Bronchus fibroblast of lung (primary cell): Measurements from ENCODE around the gene PTH2. TPM values are rescaled to one million over a fixed set of nuclear protein-coding genes. Genes with fewer than 3 reads are reported as not detected.

ENCODE experiments used
- total RNA-seq: library from RNA; depleted of rRNA; stranded (reverse); fragments of >200 nt; gene quantifications from 2 replicates; pipeline ENCODE4 v1.2.3, GENCODE V29; 2015

PTH2 gene, protein sequence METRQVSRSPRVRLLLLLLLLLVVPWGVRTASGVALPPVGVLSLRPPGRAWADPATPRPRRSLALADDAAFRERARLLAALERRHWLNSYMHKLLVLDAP
- not detected in 2 replicates for total RNA-seq

DNA sequence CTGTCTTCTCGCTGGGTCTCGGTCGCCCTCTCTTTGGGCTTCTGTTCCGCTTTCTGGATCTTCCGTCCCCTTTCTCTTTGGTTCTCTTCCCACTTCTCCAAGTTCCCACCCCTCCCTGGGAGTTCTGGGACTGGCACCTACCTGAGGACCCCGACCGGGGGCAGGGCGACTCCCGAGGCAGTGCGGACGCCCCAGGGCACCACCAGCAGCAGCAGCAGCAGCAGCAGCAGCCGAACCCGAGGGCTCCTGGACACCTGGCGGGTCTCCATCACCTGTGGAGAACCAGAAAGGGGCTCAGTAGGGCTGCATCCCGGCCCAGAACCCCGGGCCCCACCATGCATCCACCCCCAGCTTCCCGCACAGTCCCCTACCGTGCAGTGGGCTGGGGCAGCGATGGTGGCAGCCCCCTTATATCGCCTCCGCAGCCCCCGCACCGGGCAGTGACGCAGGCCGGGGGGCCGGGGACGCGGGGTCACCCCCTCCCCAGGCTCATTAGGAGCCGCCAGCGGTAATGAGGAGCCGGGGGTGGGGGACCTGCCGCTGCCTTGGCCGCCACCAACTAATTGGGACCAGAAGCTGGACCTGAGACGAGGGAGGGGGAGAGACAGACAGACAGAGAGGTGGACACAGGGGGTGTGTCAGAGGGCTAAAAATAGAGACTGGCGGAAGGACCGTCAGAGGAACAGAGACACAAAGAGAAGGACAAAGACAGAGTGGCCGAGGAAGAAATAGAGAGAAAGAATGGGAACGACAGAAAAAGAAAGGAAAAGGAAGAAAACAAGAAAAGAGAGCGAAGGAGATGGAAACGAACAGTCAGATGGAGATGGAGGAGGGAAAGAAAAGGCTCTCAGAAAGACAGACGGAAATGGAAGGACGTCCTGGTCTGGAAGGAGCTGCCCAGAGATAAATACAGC lies at the start of gene PTH2:
TSS of gene PTH2 (minus strand) at position 371 of the 914 bp plus-strand sequence. CDS start at position 269, 102 bp downstream.

GRCh38 chr19:49453013-49453756 lies 29.9 kb upstream of the PTH2 start, which contains the start of gene ALDH16A1:
Gene ALDH16A1 (plus strand): TSS chr19:49453225. CDS start chr19:49453332, 107 bp downstream.

DNA sequence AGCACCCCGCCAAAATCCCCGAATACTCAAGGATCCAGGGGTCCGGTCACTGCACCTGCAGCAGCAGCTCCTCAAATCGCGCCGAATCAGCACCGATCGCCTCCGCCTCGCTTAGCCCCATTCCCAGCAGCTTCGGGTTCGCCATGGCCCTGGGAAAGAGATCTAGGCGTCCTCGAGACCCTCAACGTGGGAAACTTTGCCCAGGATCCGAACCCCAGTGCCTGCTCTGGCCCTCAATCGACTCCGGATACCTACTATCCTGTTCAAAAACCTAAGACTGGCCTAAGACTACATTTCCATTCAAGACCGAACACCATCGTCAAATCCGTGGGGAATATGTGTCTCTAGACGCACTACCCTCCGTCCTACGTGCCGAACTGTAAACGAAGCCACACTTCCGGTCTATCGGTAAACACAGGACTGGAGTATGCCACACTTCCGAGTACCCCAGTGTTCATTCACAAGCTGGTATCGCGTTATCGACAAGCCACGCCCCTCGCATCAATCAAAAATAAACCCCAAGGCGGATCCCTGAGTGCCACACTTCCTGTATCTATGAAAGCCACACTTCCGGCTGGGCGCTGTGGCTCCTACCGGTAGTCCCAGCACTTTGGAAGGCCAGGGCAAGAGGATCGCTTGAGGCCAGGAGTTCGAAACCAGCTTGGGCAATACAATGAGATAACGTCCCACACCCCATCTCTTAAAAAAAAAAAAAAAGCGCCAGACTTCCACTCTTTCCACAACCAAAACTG lies 28.4 kb upstream of the PTH2 start, which contains the start of gene PIH1D1:
TSS of gene PIH1D1 (minus strand) at position 385 of the 752 bp plus-strand sequence. CDS start at position 145, 240 bp downstream.

DNA sequence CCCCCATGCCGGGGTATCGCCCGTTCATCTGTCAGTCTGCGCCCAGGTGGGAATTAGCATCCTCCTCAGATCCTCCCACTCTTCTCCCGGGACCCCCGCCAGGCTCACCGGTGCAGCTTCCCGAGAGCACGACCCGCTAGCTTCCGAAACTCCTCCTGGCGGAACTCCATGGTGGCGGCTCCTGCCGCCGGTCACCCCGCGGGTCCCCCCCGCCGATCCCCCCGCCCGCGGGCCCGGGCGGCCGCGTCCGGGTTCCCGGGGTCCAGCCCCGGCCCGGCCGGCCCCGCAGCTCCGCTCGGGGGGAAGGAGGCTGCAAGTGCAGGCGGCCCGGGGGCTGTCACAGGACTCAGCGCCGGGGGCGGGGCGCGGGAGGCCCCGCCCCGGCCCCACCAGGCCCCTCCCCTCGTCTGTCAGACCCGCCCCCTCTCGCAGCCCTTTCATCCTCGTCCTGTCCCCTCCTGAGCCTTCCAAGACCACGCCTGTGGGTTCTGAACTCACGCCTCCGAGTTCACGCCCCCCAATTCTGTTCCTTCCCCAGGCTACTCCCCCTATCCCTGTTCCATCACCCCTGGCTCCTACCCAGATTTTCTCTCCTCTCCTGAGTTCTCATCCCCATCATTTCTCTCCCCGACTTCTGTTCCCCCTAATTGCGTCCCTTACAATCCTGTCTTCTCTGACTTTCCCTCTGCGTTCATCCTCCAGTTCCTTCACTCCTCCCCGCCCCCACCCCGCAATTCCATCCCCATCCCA lies 18.1 kb upstream of the PTH2 start, which contains the start of gene SLC17A7:
TSS of gene SLC17A7 (minus strand) at position 318 of the 750 bp plus-strand sequence. CDS start at position 170, 148 bp downstream.

GRCh38 chr19:49425178-49425577 lies 1.9 kb upstream of the PTH2 start, which contains the start of gene GFY:
Gene GFY (plus strand): TSS chr19:49425388. CDS start chr19:49426431, 1,043 bp downstream.

GRCh38 chr19:49387936-49388372 lies 35.3 kb downstream of the PTH2 start, which contains the start of gene KASH5:
Gene KASH5 (plus strand): TSS chr19:49388249. CDS start chr19:49390884, 2,635 bp downstream.

Other genes starting within 250 kb of the PTH2 start
- 0.59 TPM in 1 of 2 replicates, not detected in the other for gene SLC6A16, start 98.2 kb downstream of the PTH2 start, total RNA-seq
- not detected in 2 replicates for gene CD37, start 88.0 kb downstream of the PTH2 start, total RNA-seq
- 47.9 and 49.4 TPM in 2 replicates for gene TEAD2, start 61.0 kb downstream of the PTH2 start, total RNA-seq
- gene DKKL1, start 59.6 kb downstream of the PTH2 start, total RNA-seq = 1.3 and 2.2 TPM in 2 replicates
- gene KASH5, start 35.2 kb downstream of the PTH2 start, total RNA-seq = not detected in 2 replicates
- not detected in 2 replicates for gene GFY, start 1.9 kb upstream of the PTH2 start, total RNA-seq
- not detected in 2 replicates for gene SLC17A7, start 18.1 kb upstream of the PTH2 start, total RNA-seq
- gene PIH1D1, start 28.4 kb upstream of the PTH2 start, total RNA-seq = 103 TPM in 2 replicates
- gene ALDH16A1, start 29.8 kb upstream of the PTH2 start, total RNA-seq = 34.3 and 37.2 TPM in 2 replicates
- gene FLT3LG, start 50.8 kb upstream of the PTH2 start, total RNA-seq = 2.4 and 5.6 TPM in 2 replicates
- gene RPL13A, start 64.2 kb upstream of the PTH2 start, total RNA-seq = 3,580 and 3,841 TPM in 2 replicates
- 3,922 and 4,879 TPM in 2 replicates for gene RPS11, start 73.0 kb upstream of the PTH2 start, total RNA-seq
- gene FCGRT, start 89.2 kb upstream of the PTH2 start, total RNA-seq = 38.0 and 39.7 TPM in 2 replicates
- gene RCN3, start 104.6 kb upstream of the PTH2 start, total RNA-seq = 191 and 235 TPM in 2 replicates
- gene NOSIP, start 157.1 kb upstream of the PTH2 start, total RNA-seq = 90.1 and 98.2 TPM in 2 replicates
- gene PRRG2, start 157.9 kb upstream of the PTH2 start, total RNA-seq = 0.30 and 0.84 TPM in 2 replicates
- gene PRR12, start 167.7 kb upstream of the PTH2 start, total RNA-seq = 4.9 and 6.2 TPM in 2 replicates
- 64.7 and 94.1 TPM in 2 replicates for gene RRAS, start 216.7 kb upstream of the PTH2 start, total RNA-seq
- gene SCAF1, start 218.8 kb upstream of the PTH2 start, total RNA-seq = 28.4 and 28.6 TPM in 2 replicates
- gene IRF3, start 242.4 kb upstream of the PTH2 start, total RNA-seq = 94.8 and 99.3 TPM in 2 replicates
- gene BCL2L12, start 242.5 kb upstream of the PTH2 start, total RNA-seq = 35.8 and 37.2 TPM in 2 replicates